Measurements from ENCODE around the gene RHOF.

GRCh38 chr12:121830588-121831265 is 37.2 kb upstream of the RHOF start:
- TF ChIP-seq CTCF (IDR thresholded peaks at IDR 0.05): no peak
- no peak for TF ChIP-seq POLR2A (IDR thresholded peaks at IDR 0.05)
